Lung (tissue), 12 donors: ENCODE data around the gene TFF2. TPM values are rescaled to one million over a fixed set of nuclear protein-coding genes. Genes with fewer than 3 reads are reported as not detected.

ENCODE experiments used
- ATAC-seq: fragments of 200-7000 bp; cut with Tn5 transposase; one replicate; pipeline ENCODE4 v1.9.1; 2020; ENCODE audit warnings: moderate number of reproducible peaks; ENCODE audit not compliant: insufficient read depth, low FRiP score
- DNase-seq, 3 donors: peaks; one replicate each; pipeline ENCODE4 v3.0.0-alpha.2; 2013 to 2017
- H3K27ac ChIP-seq, 2 donors: one replicate each; pipeline ENCODE4 v1.5.1; 2013; ENCODE audit warnings: mild to moderate bottlenecking in 2 of 2, moderate library complexity in 2 of 2, control low read depth in 1 of 2, inconsistent platforms in 1 of 2, low read depth in 1 of 2, low read length in 1 of 2
- H3K27me3 ChIP-seq, 3 donors: one replicate each; pipeline ENCODE4 v1.5.1; 2013; ENCODE audit warnings: low read length in 2 of 3; ENCODE audit not compliant: control insufficient read depth in 3 of 3, insufficient read depth in 3 of 3
- H3K36me3 ChIP-seq, 4 donors: one replicate each; pipeline ENCODE4 v1.5.1; 2013; ENCODE audit warnings: low read length in 4 of 4, mild to moderate bottlenecking in 1 of 4, moderate library complexity in 1 of 4; ENCODE audit not compliant: control insufficient read depth in 4 of 4, insufficient read depth in 4 of 4
- H3K4me1 ChIP-seq, 5 donors: one replicate each; pipeline ENCODE4 v1.5.1; 2013; ENCODE audit warnings: low read length in 5 of 5, mild to moderate bottlenecking in 2 of 5, moderate library complexity in 1 of 5; ENCODE audit not compliant: control insufficient read depth in 5 of 5, insufficient read depth in 5 of 5
- H3K4me3 ChIP-seq: one replicate; pipeline ENCODE4 v1.5.1; 2013; ENCODE audit warnings: mild to moderate bottlenecking, control low read depth, moderate library complexity
- H3K9ac ChIP-seq, 2 donors: one replicate each; pipeline ENCODE4 v1.5.1; 2013; ENCODE audit warnings: low read length in 2 of 2, control low read depth in 1 of 2; ENCODE audit not compliant: insufficient read depth in 1 of 2
- H3K9me3 ChIP-seq, 4 donors: one replicate each; pipeline ENCODE4 v1.5.1; 2013; ENCODE audit warnings: low read length in 3 of 4, mild to moderate bottlenecking in 1 of 4, moderate library complexity in 1 of 4; ENCODE audit not compliant: control insufficient read depth in 4 of 4, insufficient read depth in 3 of 4
- CTCF ChIP-seq: IDR thresholded peaks from 2 replicates; pipeline ENCODE4 v1.5.1; 2012; ENCODE audit warnings: mild to moderate bottlenecking; ENCODE audit errors: control extremely low read depth, extremely low read depth
- WGBS, 2 donors: extraction: QIAGEN DNeasy Blood & Tissue Kit; methylation state at CpG; one replicate each; pipeline ENCODE4 v1.1.7; 2013; 5-methylcytosine and 5-hydroxymethylcytosine counted together
- polyA plus RNA-seq, 2 donors: library from polyadenylated mRNA; stranded (reverse); fragments of 200-250 nt; gene quantifications; one replicate each; pipeline ENCODE4 v1.2.1, GENCODE V29; 2013
- total RNA-seq, 2 donors: library from RNA; depleted of rRNA in 1 of 2; stranded (reverse); fragments of >200 nt in 1 of 2; gene quantifications; one replicate each; pipeline ENCODE4 v1.2.1, GENCODE V29; 2014 to 2021
- donor health status: control.
- donor health status: control.
- donor health status: Bipolar disorder and iron deficiency.
- donor health status: healthy.
- donor health status: DM: yes; HTN: yes; CAD: no.

Gene TFF2
- total and polyA plus RNA-seq, 4 donors: not detected

GRCh38 chr21:42350318-42350910 lies 380 bp downstream of the TFF2 start:
- H3K36me3 ChIP-seq: no peaks in the 10 kb centered on the region
- DNase-seq (no peak), ATAC-seq (no peak)
- no peak for TF ChIP-seq CTCF
- H3K4me3 ChIP-seq: no peak overlapping the region
- peaks cover 0 to 3% (median 0%) of the 10 kb centered on the region in 3 donors for H3K27me3 ChIP-seq
- H3K9me3 ChIP-seq: peaks cover 0 to 1% (median 0%) of the 10 kb centered on the region in 4 donors
- WGBS, 2 donors: 86 to 90% methylated on average over 11 of the region's 11 CpGs
- no peaks in the 10 kb centered on the region for H3K4me1 ChIP-seq
- no peak overlapping the region for H3K27ac ChIP-seq
- no peak overlapping the region for H3K9ac ChIP-seq

- Histone ChIP-seq H3K4me3 (no peak overlapping the region), H3K9me3 (no peaks in the 10 kb centered on the region), H3K4me1 (no peaks in the 10 kb centered on the region), H3K36me3 (no peaks in the 10 kb centered on the region), H3K9ac (no peak overlapping the region), H3K27ac (no peak overlapping the region), H3K27me3 (peaks cover 0 to 3% (median 0%) of the 10 kb centered on the region in 3 donors)
- TF ChIP-seq CTCF: no peak
- ATAC-seq: no peak
- WGBS, 2 donors: 84 to 90% methylated on average over 14 of the region's 14 CpGs
- DNase-seq: no peak
These were observed 1.1 kb downstream of the TFF2 start for GRCh38 chr21:42349420-42350317.

GRCh38 chr21:42348762-42349161 lies 2.0 kb downstream of the TFF2 start:
- WGBS, 2 donors: 96 to 100% methylated on average over 2 of the region's 2 CpGs
- no peak overlapping the region for H3K27ac ChIP-seq
- TF ChIP-seq CTCF: no peak
- DNase-seq (no peak), ATAC-seq (no peak)
- H3K4me3 ChIP-seq: no peak overlapping the region
- H3K36me3 ChIP-seq: no peaks in the 10 kb centered on the region
- no peaks in the 10 kb centered on the region for H3K9me3 ChIP-seq
- H3K27me3 ChIP-seq: peaks cover 0 to 3% (median 0%) of the 10 kb centered on the region in 3 donors
- no peak overlapping the region for H3K9ac ChIP-seq
- H3K4me1 ChIP-seq: no peaks in the 10 kb centered on the region
